ENCODE results near the gene COL17A1.

The COL17A1 gene

GRCh38 chr10:104049504-104050250, 36.0 kb downstream of the COL17A1 start:
- DNase-seq, result no peak

GRCh38 chr10:104046651-104047050, 39.0 kb downstream of the COL17A1 start:
- no peak for DNase-seq

- DNase-seq, result no peak
These were observed 40.3 kb downstream of the COL17A1 start for GRCh38 chr10:104045151-104046089.

DNA sequence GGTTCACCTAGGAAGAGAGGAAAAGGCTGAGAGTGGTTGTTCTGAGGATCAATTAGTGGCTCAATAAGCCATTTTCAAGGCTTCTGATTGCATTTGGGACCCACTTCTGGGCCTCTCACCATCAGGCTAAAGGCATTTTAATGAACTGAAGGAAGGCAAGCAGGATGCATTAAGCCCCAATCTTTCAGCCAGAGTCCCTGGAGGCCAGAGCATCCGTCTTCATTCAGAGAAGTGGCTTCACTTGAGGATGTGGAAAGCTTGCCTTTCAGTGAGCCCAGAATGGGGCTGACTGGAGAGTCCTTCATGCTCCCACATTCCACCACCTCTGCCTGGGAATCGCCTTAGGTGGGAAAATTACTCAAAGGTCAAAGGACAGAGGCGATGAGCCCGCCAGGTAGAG, 41.8 kb downstream of the COL17A1 start:
- DNase-seq, result no peak

- no peak for DNase-seq
These were observed 42.4 kb downstream of the COL17A1 start for GRCh38 chr10:104043185-104043830.

GRCh38 chr10:104041891-104042535, 43.7 kb downstream of the COL17A1 start:
- DNase-seq, result no peak

- DNase-seq, result no peak
These were observed 44.6 kb downstream of the COL17A1 start for GRCh38 chr10:104040862-104041789.

DNA sequence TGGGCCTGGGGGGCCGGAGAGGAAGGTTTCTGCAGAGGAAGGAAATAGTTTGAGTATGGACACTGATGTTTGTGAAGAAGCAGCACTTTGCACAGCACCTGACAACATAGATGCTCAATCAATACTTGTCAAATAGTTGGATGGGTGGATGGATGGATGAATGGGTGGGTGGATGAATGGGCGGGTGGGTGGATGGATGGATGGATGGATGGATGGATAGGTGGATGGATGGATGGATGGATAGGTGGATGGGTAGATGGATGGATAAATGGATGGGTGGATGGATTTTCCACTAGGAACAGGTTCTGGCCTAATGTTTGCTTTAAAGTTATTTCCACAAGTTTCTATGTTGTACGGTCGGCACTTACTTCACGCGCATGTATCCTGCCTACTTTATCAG, 45.3 kb downstream of the COL17A1 start:
- no peak for DNase-seq

- DNase-seq, result no peak
These were observed 46.5 kb downstream of the COL17A1 start for GRCh38 chr10:104038958-104039752.

GRCh38 chr10:104038537-104038936, 47.1 kb downstream of the COL17A1 start:
- no peak for DNase-seq

DNA sequence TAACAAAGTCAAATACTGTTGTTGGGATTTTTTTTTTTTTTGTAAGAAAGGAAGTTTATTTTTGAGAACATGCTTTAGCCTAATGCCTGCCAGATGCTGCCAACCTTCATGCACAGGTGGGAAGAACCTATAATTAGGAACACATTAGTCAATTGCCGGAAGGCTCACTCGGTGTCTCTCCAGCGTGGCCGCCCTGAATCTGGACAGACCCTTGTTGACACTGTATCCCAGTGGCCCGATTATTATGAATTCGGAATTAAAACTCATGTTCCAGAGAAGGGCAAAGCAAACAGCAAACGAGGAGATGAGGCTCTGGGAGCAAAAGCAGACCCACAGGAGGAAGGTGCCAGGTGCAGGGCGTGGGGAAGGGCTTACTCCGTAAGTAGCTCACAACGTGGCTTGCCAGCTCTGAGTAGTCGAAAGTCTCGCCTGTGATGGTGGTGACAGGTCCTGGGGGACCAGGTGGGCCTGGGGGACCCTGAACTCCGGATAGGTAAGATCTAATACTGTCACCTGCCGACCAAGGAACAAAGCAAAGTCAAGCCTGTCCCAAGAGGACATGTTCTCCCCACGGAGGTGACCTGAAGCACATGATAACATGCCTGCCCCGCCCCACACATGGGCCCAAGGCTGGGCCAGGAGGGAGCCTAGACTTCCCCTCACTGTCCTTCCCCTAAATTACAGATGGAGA, 48.3 kb downstream of the COL17A1 start:
- no peak for DNase-seq

GRCh38 chr10:104036518-104037260, 49.0 kb downstream of the COL17A1 start:
- no peak for DNase-seq

DNA sequence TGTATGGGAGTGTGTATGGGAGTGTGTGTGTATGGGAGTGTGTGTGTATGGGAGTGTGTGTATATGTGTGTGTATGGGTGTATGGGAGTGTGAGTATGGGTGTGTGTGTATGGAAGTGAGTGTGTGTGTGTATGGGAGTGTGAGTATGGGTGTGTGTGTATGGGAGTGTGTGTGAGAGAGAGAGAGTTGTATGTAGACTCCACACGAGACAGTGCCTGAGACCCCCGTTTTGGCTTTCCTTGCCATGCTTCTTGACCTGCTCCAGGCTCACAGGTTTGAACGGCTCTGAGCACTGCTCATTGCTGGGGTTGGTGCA, 49.7 kb downstream of the COL17A1 start:
- DNase-seq, result no peak

- DNase-seq, result no peak
These were observed 50.2 kb downstream of the COL17A1 start for GRCh38 chr10:104035194-104036068.

DNA sequence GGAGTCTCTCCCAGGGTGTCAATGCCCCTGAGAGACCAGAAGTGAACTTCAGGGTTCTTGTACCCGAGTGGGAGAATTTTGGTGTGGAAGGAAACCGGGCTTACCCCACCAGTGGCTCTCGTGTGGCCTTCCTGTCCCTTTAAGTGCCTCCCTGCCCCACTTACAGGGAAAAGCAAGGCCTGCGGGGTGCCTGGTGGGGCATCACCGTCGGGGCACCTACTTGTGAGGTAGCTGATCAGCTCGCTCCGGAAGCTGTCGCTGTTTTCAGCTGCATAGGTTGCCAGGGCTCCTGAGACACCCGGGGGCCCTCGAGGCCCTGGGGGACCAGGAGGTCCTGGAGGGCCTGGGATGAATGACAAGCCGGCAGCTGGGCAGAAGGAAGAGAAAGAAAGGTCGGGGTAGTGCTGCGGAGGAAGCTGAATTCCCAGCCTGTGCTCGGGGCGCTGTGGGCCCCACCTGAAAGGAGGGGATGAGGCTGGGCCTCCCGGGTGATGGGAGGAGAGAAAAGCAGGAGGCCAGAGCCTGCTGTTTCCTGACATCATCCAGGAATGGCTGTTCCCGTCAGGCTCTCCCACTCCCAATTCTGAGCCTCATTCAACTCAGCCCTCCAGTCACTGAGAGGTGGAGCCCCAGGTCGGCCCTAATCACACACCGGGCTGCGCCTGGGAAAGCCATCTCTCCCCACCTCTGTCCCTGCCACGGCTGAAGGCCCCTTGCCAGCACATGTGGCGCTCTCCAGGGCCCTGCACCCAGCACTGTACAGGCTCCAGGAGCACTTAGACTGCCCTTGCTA, 51.1 kb downstream of the COL17A1 start:
- peak; percentile 56 for DNase-seq

DNA sequence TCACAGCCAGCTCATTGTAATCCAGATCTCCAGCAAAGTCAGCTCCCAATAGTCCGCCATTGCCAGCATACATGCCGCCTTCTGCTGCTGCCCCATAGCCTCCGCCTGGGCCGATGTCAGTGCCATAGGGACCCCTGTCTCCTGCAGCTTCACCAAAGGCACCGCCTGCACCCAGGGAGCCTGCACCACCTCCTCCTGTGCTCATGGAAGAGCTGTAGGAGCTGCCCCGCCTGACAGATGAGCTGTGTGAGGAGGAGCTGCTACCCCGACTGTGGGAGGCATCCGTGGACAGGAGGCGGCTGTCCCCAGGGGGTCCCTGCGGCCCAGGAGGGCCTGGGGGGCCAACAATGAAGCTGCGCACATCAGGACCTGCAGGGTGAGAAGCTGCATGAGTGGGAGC, 51.7 kb downstream of the COL17A1 start:
- no peak for DNase-seq

DNA sequence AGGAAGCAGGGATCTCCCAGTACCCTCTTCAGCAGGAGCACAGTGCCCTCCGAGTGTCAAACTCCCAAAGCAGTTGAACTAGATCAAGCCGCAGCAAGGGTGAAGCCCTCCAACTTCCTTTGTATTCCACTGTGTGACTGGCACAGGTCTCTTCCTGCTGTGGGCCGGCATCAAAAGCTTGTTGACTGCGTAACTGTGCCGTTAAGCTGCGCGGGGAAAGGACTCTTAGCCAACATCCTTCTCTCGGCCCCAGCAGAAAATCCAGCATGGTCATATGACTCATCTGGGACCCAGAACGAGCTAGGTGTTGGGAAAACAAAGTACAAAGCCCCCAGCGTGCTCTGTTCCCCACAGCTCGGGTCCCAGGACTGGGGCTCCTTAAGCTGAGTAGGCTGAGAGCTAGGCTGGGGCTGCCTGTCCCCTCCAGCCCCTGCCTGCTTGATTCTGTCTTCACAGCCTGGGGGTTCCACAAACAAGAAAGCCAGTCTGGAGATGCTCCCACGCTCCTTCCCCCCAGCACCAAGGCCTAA, 52.2 kb downstream of the COL17A1 start:
- no peak for DNase-seq

All from activated effector memory CD4-positive, alpha-beta T cell treated with anti-CD3 and anti-CD28 coated beads, Interleukin-2, amount 50 U/mL, for 16 hours (primary cell).